HFFc6 (cell line): ENCODE data around the gene CDH15. TPM values are rescaled to one million over a fixed set of nuclear protein-coding genes. Genes with fewer than 3 reads are reported as not detected.
A peak's percentile ranks its signal among the peaks of the same experiment; 100 is the strongest.

Source experiments
- DNase-seq: peaks from one replicate; pipeline ENCODE4 v3.0.0-alpha.2; 2018
- H3K27ac Mint-ChIP-seq: 2 replicates; pipeline ENCODE4 v1.8.0; 2020; ENCODE audit warnings: mild to moderate bottlenecking, mixed read lengths
- H3K27me3 Mint-ChIP-seq: 2 replicates; pipeline ENCODE4 v1.8.0; 2021; ENCODE audit warnings: mild to moderate bottlenecking, moderate library complexity, mixed read lengths; ENCODE audit not compliant: insufficient read depth
- H3K36me3 Mint-ChIP-seq: 2 replicates; pipeline ENCODE4 v1.8.0; 2021; ENCODE audit warnings: low read depth, mixed read lengths
- H3K4me1 Mint-ChIP-seq: 2 replicates; pipeline ENCODE4 v1.8.0; 2020; ENCODE audit warnings: low read depth, mixed read lengths
- H3K4me3 Mint-ChIP-seq: 2 replicates; pipeline ENCODE4 v1.8.0; 2020; ENCODE audit warnings: mild to moderate bottlenecking, moderate library complexity, mixed read lengths
- H3K9me3 Mint-ChIP-seq: 2 replicates; pipeline ENCODE4 v1.8.0; 2020; ENCODE audit warnings: mild to moderate bottlenecking, mixed read lengths
- total RNA-seq, 6 experiments: library from RNA; stranded (reverse); fragmentation: NEBNext Ultra II Directional; extraction: Animal tissue kit (Norgen Biotek cat#: 25700); gene quantifications; 2 replicates in 1 of 6; 3 replicates in 5 of 6; pipeline ENCODE4 v1.2.3, GENCODE V29; 2021
- TF ChIP-seq, protein P1 (sequence below): fragments of 200-600 bp; sonication (generic); IDR thresholded peaks from 2 replicates; pipeline ENCODE4 v1.5.0; 2021; ENCODE audit warnings: antibody characterized with exemption, mild to moderate bottlenecking

Gene CDH15
- total RNA-seq, 6 experiments from 2014 or later: 0.05 to 0.07 TPM; not detected in 4

DNA sequence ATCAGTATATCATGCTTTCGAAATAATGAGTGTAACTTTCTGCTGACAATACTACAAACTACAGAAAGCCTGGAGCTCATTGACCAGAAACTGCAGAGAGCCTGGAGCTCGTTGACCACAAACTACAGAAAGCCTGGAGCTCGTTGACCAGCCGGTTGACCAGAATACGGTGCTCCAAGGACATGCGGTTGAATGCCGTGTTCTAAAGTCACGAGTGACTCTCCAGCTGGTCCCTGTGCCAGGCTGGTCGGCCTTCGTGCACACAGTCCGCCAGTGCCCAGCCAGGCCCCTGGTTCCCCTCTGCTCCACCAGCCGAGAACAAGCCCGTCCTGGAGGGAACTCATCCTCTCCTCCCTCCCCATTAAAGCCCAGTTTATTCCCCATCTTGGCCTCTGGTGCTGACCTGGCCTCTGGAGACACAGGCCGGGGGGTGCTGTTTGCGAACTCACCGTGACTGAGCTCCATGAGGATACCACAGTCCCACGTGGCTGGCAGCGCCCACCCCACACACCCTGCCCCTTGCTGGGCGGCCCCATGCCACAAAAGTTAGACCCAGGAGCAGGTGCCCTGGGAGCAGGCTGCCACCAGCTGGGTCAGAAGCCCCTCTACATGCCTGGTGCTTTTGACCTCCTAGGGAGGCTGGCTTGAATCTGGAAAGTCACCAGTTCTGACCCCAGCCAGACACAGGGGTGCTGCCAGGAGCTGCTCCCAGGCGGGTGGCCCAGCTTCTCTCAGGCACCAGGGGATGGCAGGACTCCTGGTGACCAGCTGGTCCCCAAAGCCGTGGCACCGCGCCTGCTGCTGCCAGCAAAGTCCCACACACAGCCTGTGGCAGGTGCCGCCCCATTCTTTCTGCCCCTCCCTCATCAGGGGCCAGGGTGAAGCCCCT is 15.5 kb upstream of the CDH15 start:
- Mint-ChIP-seq H3K9me3 (peaks cover 9% of the 10 kb centered on the region), H3K27me3 (peaks cover 8% of the 10 kb centered on the region), H3K4me1 (peaks cover 16% of the 10 kb centered on the region), H3K36me3 (peaks cover 10% of the 10 kb centered on the region), H3K27ac (peak overlapping the region; percentile 75; the same call in 1 of the 2 replicates), H3K4me3 (no peak overlapping the region; the same call in 1 of the 2 replicates)
- no peak for DNase-seq
- TF ChIP-seq, protein P1, sequence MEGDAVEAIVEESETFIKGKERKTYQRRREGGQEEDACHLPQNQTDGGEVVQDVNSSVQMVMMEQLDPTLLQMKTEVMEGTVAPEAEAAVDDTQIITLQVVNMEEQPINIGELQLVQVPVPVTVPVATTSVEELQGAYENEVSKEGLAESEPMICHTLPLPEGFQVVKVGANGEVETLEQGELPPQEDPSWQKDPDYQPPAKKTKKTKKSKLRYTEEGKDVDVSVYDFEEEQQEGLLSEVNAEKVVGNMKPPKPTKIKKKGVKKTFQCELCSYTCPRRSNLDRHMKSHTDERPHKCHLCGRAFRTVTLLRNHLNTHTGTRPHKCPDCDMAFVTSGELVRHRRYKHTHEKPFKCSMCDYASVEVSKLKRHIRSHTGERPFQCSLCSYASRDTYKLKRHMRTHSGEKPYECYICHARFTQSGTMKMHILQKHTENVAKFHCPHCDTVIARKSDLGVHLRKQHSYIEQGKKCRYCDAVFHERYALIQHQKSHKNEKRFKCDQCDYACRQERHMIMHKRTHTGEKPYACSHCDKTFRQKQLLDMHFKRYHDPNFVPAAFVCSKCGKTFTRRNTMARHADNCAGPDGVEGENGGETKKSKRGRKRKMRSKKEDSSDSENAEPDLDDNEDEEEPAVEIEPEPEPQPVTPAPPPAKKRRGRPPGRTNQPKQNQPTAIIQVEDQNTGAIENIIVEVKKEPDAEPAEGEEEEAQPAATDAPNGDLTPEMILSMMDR: no peak

GRCh38 chr16:89156740-89157645 is 14.6 kb upstream of the CDH15 start:
- H3K4me1 Mint-ChIP-seq: peaks cover 16% of the 10 kb centered on the region
- TF ChIP-seq, protein P1: no peak
- H3K27ac Mint-ChIP-seq: no peak overlapping the region
- peaks cover 1% of the 10 kb centered on the region; the same call in 1 of the 2 replicates for H3K36me3 Mint-ChIP-seq
- no peak for DNase-seq
- H3K9me3 Mint-ChIP-seq: peaks cover 9% of the 10 kb centered on the region
- peaks cover 10% of the 10 kb centered on the region for H3K27me3 Mint-ChIP-seq
- no peak overlapping the region for H3K4me3 Mint-ChIP-seq

GRCh38 chr16:89157778-89158177 is 13.8 kb upstream of the CDH15 start:
- Mint-ChIP-seq H3K4me1 (peaks cover 16% of the 10 kb centered on the region), H3K27ac (no peak overlapping the region), H3K36me3 (no peaks in the 10 kb centered on the region), H3K4me3 (no peak overlapping the region), H3K27me3 (peaks cover 10% of the 10 kb centered on the region), H3K9me3 (peaks cover 9% of the 10 kb centered on the region)
- TF ChIP-seq, protein P1: no peak
- DNase-seq: no peak

GRCh38 chr16:89159066-89159849 is 12.3 kb upstream of the CDH15 start:
- no peak for DNase-seq
- no peak overlapping the region for H3K27ac Mint-ChIP-seq
- TF ChIP-seq, protein P1: no peak

DNA sequence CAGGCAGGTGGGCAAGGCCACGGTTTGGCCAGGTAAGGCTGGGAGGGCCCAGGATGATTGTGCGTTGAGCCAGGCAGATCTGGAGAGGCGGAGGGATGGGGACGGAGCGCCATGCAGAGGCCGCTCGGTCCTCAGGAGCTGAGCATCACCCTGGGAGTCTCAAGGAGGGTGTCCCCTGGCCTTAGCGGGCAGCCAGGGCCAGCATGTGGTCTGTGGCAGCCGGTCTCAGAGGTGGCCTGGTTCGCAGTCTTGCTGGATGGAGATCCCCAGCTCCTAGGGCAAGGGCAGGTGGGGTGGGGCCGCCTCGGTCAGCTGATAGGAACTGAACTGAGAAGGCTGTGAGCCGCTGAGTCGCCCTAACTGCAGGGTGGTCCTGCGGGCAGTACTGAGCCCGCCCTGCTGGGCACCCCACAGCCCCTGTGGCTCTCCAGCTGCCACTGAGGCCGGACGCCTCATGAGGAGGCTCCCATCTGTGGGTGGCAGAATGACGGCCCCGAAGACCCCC is 11.6 kb upstream of the CDH15 start:
- Mint-ChIP-seq H3K4me1 (peaks cover 21% of the 10 kb centered on the region), H3K4me3 (no peak overlapping the region), H3K27ac (no peak overlapping the region), H3K9me3 (peaks cover 9% of the 10 kb centered on the region), H3K36me3 (no peaks in the 10 kb centered on the region), H3K27me3 (peaks cover 10% of the 10 kb centered on the region)
- TF ChIP-seq, protein P1: no peak
- no peak for DNase-seq

More at GRCh38 chr16:89159066-89159849, 12.3 kb upstream of the CDH15 start:
- H3K36me3 Mint-ChIP-seq: no peaks in the 10 kb centered on the region
- H3K4me1 Mint-ChIP-seq: peaks cover 24% of the 10 kb centered on the region
- H3K9me3 Mint-ChIP-seq: peaks cover 9% of the 10 kb centered on the region
- H3K4me3 Mint-ChIP-seq: no peak overlapping the region
- H3K27me3 Mint-ChIP-seq: peaks cover 10% of the 10 kb centered on the region
